HG03045 (cell line): ENCODE measurements around the gene GRIA4.

ENCODE experiments used
- ATAC-seq: cut with Tn5 transposase; IDR thresholded peaks from one replicate; pipeline ENCODE4 v1.9.1; 2021; ENCODE audit warnings: mild to moderate bottlenecking, moderate library complexity; ENCODE audit not compliant: unreplicated experiment

Gene GRIA4

DNA sequence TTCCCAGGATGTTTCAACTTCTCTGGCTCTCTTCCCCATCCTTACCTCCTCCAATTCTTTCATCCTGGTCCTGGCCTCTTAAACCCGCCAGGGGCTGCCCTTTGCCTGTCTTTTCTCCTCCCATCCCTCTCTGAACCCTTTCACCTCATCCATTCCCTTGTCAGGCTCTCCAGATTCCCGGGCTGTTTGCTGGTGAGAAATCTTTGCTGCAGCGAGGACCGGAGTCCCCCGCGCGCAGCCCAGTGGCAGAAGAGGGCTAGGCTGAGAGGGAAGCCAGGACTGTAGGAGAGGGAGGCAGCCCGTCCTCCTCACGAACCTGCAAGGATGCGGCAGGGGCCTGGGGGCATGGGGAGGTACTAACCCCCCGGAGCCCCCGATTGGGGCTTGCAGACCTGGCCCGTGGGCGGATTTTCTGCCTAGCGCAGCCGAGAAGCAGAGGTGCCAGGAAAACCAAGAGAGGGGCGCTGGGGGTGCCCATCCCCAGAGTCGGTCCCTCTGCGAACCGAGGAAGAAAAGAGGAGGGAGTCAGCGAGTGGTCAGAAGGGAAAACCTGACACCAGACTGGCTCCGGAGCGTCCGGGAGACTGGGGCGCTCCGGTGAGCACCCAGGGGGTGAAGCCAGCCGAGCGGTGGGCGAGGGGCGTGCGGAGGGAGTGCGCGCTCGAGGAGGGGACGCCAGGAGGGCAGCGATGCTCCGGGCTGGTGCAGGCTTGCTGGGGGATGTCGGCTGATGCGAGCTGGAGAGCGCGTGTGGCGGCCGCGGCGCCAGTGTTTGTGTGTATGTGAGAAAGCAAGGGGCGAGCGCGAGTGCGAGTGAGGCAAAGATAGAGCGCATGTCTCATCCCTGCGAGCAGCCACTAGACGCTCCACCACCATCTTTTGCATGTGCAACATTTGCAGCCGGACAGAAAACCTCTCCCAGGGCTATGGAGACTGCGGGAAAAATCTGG, at the start of gene GRIA4:
Gene GRIA4, plus strand, starts transcription at position 242 of the 950 bp plus-strand sequence. CDS start 925 bp downstream, outside the sequence.
- ATAC-seq, result no peak

DNA sequence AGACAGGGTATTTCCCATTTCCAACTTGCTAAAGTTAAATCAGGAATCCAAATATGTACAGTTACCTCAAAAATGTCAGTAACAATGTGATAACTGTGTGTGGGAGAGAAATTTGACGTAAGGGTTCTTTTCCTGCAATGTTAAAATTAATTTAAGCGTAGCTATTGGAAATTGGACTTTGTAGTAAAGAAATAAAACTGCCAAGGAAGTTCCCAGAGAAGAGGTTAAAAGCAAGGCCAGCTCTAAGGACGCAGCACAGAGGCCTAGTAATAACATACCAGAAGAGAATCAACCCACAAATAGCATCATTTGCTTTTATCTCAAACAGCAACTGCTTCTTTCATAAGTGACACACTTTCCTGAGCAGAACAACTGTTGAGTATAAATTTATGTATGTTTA, 36.8 kb upstream of the GRIA4 start:
- no peak for ATAC-seq

- no peak for ATAC-seq
Measured at GRCh38 chr11:105574974-105575373, 34.9 kb upstream of the GRIA4 start.

DNA sequence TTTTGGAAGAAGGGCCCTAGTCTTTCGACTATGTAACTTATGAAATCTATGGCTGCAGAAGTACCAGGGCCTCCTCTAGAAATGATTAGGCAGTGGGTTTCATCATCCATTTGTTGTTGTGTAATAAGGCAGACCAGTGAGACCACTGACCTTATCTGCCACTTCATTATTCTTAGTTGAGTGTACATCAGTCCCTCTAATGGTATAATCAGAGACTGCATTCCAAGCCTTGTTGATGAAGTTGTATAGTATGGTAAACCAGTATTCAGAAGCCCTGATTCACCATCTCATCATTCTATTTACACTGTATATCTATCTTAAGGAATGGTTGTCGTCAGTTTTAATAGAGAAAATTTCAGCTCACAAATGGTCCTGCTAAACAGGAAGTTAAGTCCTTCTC, 32.2 kb upstream of the GRIA4 start:
- no peak for ATAC-seq

DNA sequence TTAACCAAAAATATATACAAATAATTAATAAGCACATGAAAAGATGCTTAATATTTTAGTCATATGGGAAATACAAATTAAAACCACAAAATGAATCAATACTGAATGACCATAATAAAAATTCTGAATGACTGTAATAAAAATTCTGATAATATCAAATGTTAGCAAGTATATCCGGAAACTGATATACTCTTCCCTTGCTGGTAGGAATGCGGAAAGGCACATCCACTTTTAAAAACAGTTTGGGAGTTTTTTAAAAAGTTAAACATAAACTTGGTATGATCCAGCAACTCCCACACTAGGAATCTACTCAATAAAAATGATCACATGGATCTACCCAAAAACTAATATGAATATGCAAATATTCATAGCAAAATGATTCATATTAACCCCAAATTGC, 30.8 kb upstream of the GRIA4 start:
- no peak for ATAC-seq

GRCh38 chr11:105582497-105582896, 27.4 kb upstream of the GRIA4 start:
- ATAC-seq, result no peak

DNA sequence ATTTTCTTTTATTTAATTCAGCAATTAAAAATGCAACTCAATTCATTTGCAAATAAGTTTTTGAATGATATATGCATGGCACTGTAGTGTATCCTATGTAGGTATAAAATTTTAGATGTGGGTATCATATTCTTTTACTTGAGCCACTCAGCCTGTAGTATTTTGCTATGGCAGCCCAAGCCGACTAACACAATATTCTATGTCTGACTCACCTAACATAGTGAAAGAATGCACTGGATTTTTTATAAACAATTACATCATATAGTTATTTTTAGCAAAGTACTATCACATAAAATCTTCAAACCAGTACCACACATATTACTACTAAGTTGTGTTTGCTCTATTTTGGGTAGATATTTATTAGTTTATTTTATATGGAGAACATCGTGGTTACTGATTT, 21.9 kb upstream of the GRIA4 start:
- ATAC-seq, result no peak

DNA sequence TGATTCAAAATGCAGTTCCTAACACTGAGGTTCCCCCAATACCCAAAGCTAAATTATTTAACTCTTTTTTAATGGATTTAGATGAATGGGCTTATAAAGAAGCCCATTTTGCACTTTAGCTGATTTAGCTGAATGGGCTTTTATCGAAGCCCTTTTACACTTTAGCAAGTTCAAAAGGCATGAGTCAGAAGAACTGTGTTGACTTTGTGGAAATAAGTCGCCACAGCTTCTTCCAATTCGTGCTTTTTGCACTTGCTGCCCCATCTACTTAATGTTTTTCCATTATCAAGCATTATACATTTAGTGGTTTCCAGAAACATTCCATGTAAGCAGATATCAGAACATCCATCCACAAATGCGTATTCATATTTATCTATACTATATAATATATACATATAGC, 20.5 kb upstream of the GRIA4 start:
- no peak for ATAC-seq

DNA sequence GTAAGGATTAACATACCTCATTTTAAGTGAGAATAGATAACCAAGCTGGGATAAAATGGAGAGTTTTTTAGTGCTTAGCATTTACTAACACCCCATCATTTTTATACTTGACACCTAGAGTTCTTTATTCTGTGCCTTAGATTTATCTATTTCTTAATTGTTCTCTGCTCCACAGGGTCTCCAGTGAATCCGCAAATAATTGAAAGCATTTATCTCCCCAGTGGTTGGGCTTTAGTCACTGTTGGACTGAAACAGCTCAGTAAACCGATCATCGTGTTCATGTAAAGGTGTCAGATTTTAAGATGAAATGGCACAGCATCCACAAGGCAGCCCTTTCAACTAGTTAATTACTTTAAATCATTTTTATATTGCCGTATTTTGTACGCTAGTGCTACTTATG, 17.8 kb upstream of the GRIA4 start:
- no peak for ATAC-seq

DNA sequence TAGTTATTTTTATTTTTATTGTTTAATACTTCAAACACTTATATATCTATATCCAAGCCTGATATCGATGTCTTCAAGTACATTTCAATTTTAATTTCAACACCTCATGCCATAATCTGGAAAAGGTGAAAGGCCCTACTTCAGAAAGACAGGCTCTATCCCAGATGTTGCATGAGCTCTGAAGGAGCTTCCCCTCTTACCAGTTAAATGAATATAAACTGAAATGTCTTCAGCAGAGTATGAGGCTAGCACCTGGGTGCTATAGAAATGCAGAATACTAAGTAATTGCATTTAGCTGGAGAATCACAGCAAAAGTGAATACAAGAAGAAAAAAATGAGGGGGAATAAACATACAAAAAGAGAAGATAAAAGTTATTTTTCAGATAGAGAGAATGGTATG, 11.5 kb upstream of the GRIA4 start:
- no peak for ATAC-seq

- ATAC-seq, result no peak
Measured at GRCh38 chr11:105603156-105603555, 6.7 kb upstream of the GRIA4 start.

DNA sequence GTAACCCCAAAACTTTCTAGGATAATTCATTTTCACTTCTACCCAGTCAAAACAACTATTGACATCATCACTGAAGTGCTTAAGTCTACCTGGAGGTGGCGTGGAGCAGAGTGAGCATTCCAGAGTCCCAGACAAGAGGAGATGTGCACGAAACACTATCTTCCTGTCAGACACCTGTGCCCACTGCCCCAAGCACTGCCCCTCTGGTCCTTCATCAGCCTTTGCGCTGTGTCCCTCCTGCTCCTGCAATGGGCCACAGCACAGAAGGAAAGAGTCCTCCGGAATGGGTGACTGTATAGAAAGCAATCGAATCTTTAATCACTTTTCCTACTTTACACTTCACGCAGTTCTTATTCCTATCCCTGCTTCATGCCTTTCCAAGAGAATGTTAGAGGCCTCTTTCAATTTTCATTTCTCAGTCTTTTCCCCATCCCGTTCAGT, 512 bp upstream of the GRIA4 start:
- ATAC-seq, result no peak

GRCh38 chr11:105610871-105611571, 1.1 kb downstream of the GRIA4 start:
- ATAC-seq, result no peak

GRCh38 chr11:105611572-105612441, 1.9 kb downstream of the GRIA4 start:
- ATAC-seq, result no peak

GRCh38 chr11:105612771-105613170, 2.9 kb downstream of the GRIA4 start:
- no peak for ATAC-seq

- no peak for ATAC-seq
Measured at GRCh38 chr11:105613183-105613582, 3.3 kb downstream of the GRIA4 start.

- ATAC-seq, result no peak
Measured at GRCh38 chr11:105618343-105618955, 8.6 kb downstream of the GRIA4 start.

- no peak for ATAC-seq
Measured at GRCh38 chr11:105619556-105619955, 9.7 kb downstream of the GRIA4 start.

- ATAC-seq, result no peak
Measured at GRCh38 chr11:105622016-105622415, 12.1 kb downstream of the GRIA4 start.

DNA sequence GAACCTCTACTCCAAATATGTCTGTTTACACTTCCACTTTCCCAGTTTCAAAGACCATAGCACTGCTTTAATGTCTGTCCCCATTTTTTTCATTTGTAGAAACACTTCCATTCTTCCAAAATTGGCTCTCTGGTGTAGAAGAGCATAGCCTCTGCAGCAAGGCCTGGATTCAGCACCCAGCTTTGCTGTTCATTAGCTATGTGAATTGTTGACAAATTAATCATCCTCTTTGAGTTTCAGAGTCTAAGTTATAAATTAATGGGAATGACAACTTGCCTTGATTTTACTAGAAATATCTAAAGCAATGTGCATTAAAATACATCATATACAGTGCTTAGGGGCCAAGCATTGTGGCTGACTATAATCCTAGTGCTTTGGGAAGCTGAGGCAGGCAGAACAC, 22.4 kb downstream of the GRIA4 start:
- no peak for ATAC-seq

GRCh38 chr11:105635466-105635865, 25.6 kb downstream of the GRIA4 start:
- no peak for ATAC-seq
